Endodermal cell (in vitro differentiated cells): ENCODE data around the gene LASP1NB. TPM values are rescaled to one million over a fixed set of nuclear protein-coding genes. Genes with fewer than 3 reads are reported as not detected.

Source experiments
- microRNA-seq: library from miRNA; unstranded; fragments of <30 nt; microRNA quantifications from one replicate; pipeline ENCODE4 v1.2.0, GENCODE V29; 2020; ENCODE audit warnings: borderline microRNAs expressed
- total RNA-seq, 2 donors: library from RNA; stranded (reverse); fragmentation: NEBNext Ultra II Directional in 1 of 2; extraction: Animal tissue kit (Norgen Biotek cat#: 25700) in 1 of 2; gene quantifications; 2 replicates in 1 of 2; 3 replicates in 1 of 2; pipeline ENCODE4 v1.2.1, GENCODE V29; 2021

Gene LASP1NB

Small RNAs within 50 kb of the gene (microRNA-seq; reads per million reads assigned to microRNA genes)
- not detected for gene MIR6779

Other genes with a start within 250 kb of the LASP1NB start
- 100 to 1,000 TPM; 112 to 127 TPM for gene MLLT6, start 220.3 kb upstream of the LASP1NB start, total RNA-seq
- 10 to 100 TPM in 1 of 2 donors, 1 to 10 TPM in 1; 8.9 to 11.2 TPM for gene CISD3, start 195.3 kb upstream of the LASP1NB start, total RNA-seq
- 100 to 1,000 TPM; 101 to 106 TPM for gene PCGF2, start 177.3 kb upstream of the LASP1NB start, total RNA-seq
- gene PSMB3, start 172.9 kb upstream of the LASP1NB start, total RNA-seq, result 100 to 1,000 TPM; 192 to 244 TPM
- 10 to 100 TPM; 74.3 to 91.6 TPM for gene PIP4K2B, start 126.1 kb upstream of the LASP1NB start, total RNA-seq
- gene CWC25, start 100.3 kb upstream of the LASP1NB start, total RNA-seq, result 10 to 100 TPM; 14.6 to 15.0 TPM
- 1,000 to 10,000 TPM; 1,194 to 1,262 TPM for gene RPL23, start 71.9 kb upstream of the LASP1NB start, total RNA-seq
- gene LASP1, start 55.6 kb upstream of the LASP1NB start, total RNA-seq, result 100 to 1,000 TPM; 168 to 177 TPM
- not detected for gene FBXO47, start 41.8 kb downstream of the LASP1NB start, total RNA-seq
- 1 to 10 TPM; 9.0 TPM for gene PLXDC1, start 226.0 kb downstream of the LASP1NB start, total RNA-seq
- not detected for gene ARL5C, start 240.5 kb downstream of the LASP1NB start, total RNA-seq